ENCODE results near the gene GPR132. TPM values are rescaled to one million over a fixed set of nuclear protein-coding genes. Genes with fewer than 3 reads are reported as not detected.

Gene GPR132
- polyA plus RNA-seq, 2 of the 4 experiments (the other 2 are of a cell fraction), result 0.18 to 0.19 TPM

DNA sequence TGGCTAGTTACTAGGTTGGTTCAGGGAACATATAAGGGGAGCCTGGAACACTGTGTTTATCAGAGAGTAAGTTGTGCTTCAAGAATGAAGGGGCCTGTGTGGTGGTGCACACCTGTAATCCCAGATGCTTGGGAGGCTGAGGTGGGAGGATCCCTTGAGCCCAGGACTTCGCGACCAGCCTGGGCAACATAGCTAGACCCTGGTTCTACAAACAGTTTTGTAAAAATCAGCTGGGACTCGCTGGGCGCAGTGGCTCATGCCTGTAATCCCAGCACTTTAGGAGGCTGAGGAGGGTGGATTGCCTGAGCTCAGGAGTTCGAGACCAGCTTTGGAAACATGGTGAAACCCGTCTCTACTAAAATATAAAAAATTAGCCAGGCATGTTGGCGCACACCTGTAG is 42.1 kb upstream of the GPR132 start:
- DNase-seq (ENCODE audit: low read depth in 1 of 2, low spot score in 1 of 2) (no peak), FAIRE-seq (no peak), ATAC-seq (no peak)
- ChIA-PET POLR2A (interaction anchor here (1.0 kb wide), 1 partner anchor 13 kb away, joined by 3 read pairs; no protein-coding TSS in a partner anchor), CTCF (interaction anchor here (0.9 to 1.8 kb wide), 6 partner anchors 11 to 382 kb away, joined by 3 to 8 read pairs (median 3); no protein-coding TSS in a partner anchor)
- Histone ChIP-seq H3K4me1 (peaks cover 3% of the 10 kb centered on the region; the same call in 2 of the 3 replicates), H3K27ac (no peak overlapping the region), H3K9me3 (no peaks in the 10 kb centered on the region; the same call in 2 of the 3 replicates), H3K4me2 (no peak overlapping the region), H3K4me3 (no peak overlapping the region)
- WGBS (ENCODE audit: missing lambda C conversion rate), result 86% methylated on average over 7 of the region's 7 CpGs
- TF ChIP-seq MAFK (IDR thresholded peaks at IDR 0.05; ENCODE audit: partially characterized antibody) (no peak), HEYL (CRISPR knock-in tag; IDR thresholded peaks at IDR 0.05) (no peak), EP300 (IDR thresholded peaks at IDR 0.05) (no peak), RFX5 (IDR thresholded peaks at IDR 0.05) (no peak), NPAS2 (CRISPR knock-in tag; IDR thresholded peaks at IDR 0.05; ENCODE audit: borderline replicate concordance) (no peak), SMC3 (IDR thresholded peaks at IDR 0.05) (no peak), MYC (IDR thresholded peaks at IDR 0.05; ENCODE audit: borderline replicate concordance, low read length) (no peak), RAD21 (conservative IDR thresholded peaks at IDR 0.05 in 1 of 2, IDR thresholded peaks at IDR 0.05 in 1 of 2) (no peak), TFCP2L1 (CRISPR knock-in tag; IDR thresholded peaks at IDR 0.05) (no peak), ZFP36 (IDR thresholded peaks at IDR 0.05; ENCODE audit: borderline replicate concordance, partially characterized antibody) (no peak), PBX3 (IDR thresholded peaks at IDR 0.05) (no peak)
- TF ChIP-seq, protein P1, sequence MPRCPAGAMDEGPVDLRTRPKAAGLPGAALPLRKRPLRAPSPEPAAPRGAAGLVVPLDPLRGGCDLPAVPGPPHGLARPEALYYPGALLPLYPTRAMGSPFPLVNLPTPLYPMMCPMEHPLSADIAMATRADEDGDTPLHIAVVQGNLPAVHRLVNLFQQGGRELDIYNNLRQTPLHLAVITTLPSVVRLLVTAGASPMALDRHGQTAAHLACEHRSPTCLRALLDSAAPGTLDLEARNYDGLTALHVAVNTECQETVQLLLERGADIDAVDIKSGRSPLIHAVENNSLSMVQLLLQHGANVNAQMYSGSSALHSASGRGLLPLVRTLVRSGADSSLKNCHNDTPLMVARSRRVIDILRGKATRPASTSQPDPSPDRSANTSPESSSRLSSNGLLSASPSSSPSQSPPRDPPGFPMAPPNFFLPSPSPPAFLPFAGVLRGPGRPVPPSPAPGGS (IDR thresholded peaks at IDR 0.05), result no peak

DNA sequence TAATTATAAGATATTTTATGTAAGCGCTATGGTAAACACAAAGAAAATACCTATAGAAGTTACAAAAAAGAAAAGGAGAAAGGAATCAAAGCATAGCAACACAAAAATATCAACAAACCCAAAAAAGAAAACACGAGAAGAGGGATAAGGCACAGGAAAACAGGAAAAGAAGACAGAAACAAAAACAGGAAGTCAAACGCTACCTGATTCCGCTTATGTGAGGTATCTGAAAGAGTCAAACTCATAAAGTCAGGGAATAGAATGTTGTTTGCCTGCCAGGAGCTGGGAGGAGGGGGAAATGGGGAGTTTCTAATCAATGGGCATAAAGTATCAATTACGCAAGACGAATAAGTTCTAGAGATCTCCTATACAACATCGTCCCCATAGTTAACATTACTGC is 39.9 kb upstream of the GPR132 start:
- no peak overlapping the region for H3K4me2 ChIP-seq
- H3K4me3 ChIP-seq, result no peak overlapping the region
- H3K27ac ChIP-seq, result no peak overlapping the region
- TF ChIP-seq HOXB13 (CRISPR knock-in tag; IDR thresholded peaks at IDR 0.05; ENCODE audit: low read depth) (no peak), CEBPB (IDR thresholded peaks at IDR 0.05) (0 out of 4 replicates have a peak, but pooled peaks of 1 of the 2 experiments have one; percentile 16), NPAS2 (CRISPR knock-in tag; IDR thresholded peaks at IDR 0.05; ENCODE audit: borderline replicate concordance) (no peak)
- no peak for FAIRE-seq
- H3K9me3 ChIP-seq, result peaks cover under 1% of the 10 kb centered on the region; the same call in 2 of the 3 replicates
- DNase-seq (ENCODE audit: low read depth in 1 of 2, low spot score in 1 of 2), result no peak
- ChIA-PET CTCF (interaction anchor here (0.7 to 2.1 kb wide), 4 partner anchors 10 to 24 kb away, joined by 3 to 10 read pairs (median 4); no protein-coding TSS in a partner anchor), POLR2A (no interaction called here)
- peaks cover 3% of the 10 kb centered on the region; the same call in 2 of the 3 replicates for H3K4me1 ChIP-seq
- 72% methylated on average over 7 of the region's 7 CpGs for WGBS (ENCODE audit: missing lambda C conversion rate)
- no peak for ATAC-seq

GRCh38 chr14:105102893-105103292 is 37.7 kb upstream of the GPR132 start:
- no peak for FAIRE-seq
- H3K4me3 ChIP-seq, result no peak overlapping the region
- whole genome bisulfite sequencing (ENCODE audit: missing lambda C conversion rate), result 96% methylated on average over 3 of the region's 3 CpGs

More at GRCh38 chr14:105102893-105103292, 37.7 kb upstream of the GPR132 start:
- H3K9me3 ChIP-seq, result peaks cover 20% of the 10 kb centered on the region
- no peaks in the 10 kb centered on the region; the same call in 2 of the 3 replicates for H3K4me1 ChIP-seq
- ChIA-PET CTCF (interaction anchor here (1.0 to 1.5 kb wide), 3 partner anchors 9 to 13 kb away, joined by 3 to 6 read pairs (median 3); no protein-coding TSS in a partner anchor), POLR2A (interaction anchor here (0.9 kb wide), 1 partner anchor 9 kb away, joined by 3 read pairs; no protein-coding TSS in a partner anchor)
- TF ChIP-seq, protein P2, sequence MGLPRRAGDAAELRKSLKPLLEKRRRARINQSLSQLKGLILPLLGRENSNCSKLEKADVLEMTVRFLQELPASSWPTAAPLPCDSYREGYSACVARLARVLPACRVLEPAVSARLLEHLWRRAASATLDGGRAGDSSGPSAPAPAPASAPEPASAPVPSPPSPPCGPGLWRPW (IDR thresholded peaks at IDR 0.05), result no peak
- no peak for TF ChIP-seq POLR2A (IDR thresholded peaks at IDR 0.05; ENCODE audit: low read length)
- no peak for TF ChIP-seq ZFP36 (IDR thresholded peaks at IDR 0.05; ENCODE audit: borderline replicate concordance, partially characterized antibody)
- no peak for TF ChIP-seq MAFK (IDR thresholded peaks at IDR 0.05; ENCODE audit: partially characterized antibody)
- TF ChIP-seq EP300 (IDR thresholded peaks at IDR 0.05), result no peak
- TF ChIP-seq EHF (CRISPR knock-in tag; IDR thresholded peaks at IDR 0.05), result no peak
- TF ChIP-seq USF2 (IDR thresholded peaks at IDR 0.05), result no peak
- no peak for TF ChIP-seq PBX3 (IDR thresholded peaks at IDR 0.05)
- no peak for TF ChIP-seq SMC3 (IDR thresholded peaks at IDR 0.05)
- TF ChIP-seq MYC (IDR thresholded peaks at IDR 0.05; ENCODE audit: borderline replicate concordance, low read length), result no peak
- TF ChIP-seq BHLHE40 (IDR thresholded peaks at IDR 0.05; ENCODE audit: low read depth, low read length), result no peak
- TF ChIP-seq GATA3 (IDR thresholded peaks at IDR 0.05; ENCODE audit: borderline replicate concordance), result no peak
- TF ChIP-seq HOXB13 (CRISPR knock-in tag; IDR thresholded peaks at IDR 0.05; ENCODE audit: low read depth), result no peak
- TF ChIP-seq JUNB (IDR thresholded peaks at IDR 0.05), result no peak
- TF ChIP-seq FOXS1 (CRISPR knock-in tag; IDR thresholded peaks at IDR 0.05), result no peak
- ATAC-seq (0 out of 6 replicates have a peak, but pooled peaks of 1 of the 2 experiments have one; percentile 24), DNase-seq (ENCODE audit: low read depth in 1 of 2, low spot score in 1 of 2) (no peak)
- no peak overlapping the region for H3K27ac ChIP-seq
- no peak overlapping the region for H3K4me2 ChIP-seq

Measured in A549 (cell line).